Activated CD8-positive, alpha-beta memory T cell treated with anti-CD3 and anti-CD28 coated beads for 24 hours (primary cell): ENCODE results near the gene MYO1B.

Experiments
- DNase-seq: peaks from one replicate; pipeline ENCODE4 v3.0.0-alpha.2; 2020

The MYO1B gene

GRCh38 chr2:191245046-191245868 lies at the start of gene MYO1B:
Gene MYO1B, plus strand, starts transcription at chr2:191245404. Its CDS starts 31,492 bp downstream, at chr2:191276896.
- DNase-seq = peak; percentile 85

- DNase-seq = no peak
These were observed 48.1 kb upstream of the MYO1B start for GRCh38 chr2:191197096-191197495.

GRCh38 chr2:191198271-191198670 lies 46.9 kb upstream of the MYO1B start:
- no peak for DNase-seq

- DNase-seq = no peak
These were observed 45.2 kb upstream of the MYO1B start for GRCh38 chr2:191199929-191200512.

- DNase-seq = no peak
These were observed 44.3 kb upstream of the MYO1B start for GRCh38 chr2:191200910-191201309.

GRCh38 chr2:191202209-191202721 lies 42.9 kb upstream of the MYO1B start:
- DNase-seq = no peak

GRCh38 chr2:191202881-191203397 lies 42.3 kb upstream of the MYO1B start:
- no peak for DNase-seq

GRCh38 chr2:191204433-191204832 lies 40.8 kb upstream of the MYO1B start:
- DNase-seq = no peak

- DNase-seq = peak; percentile 73
These were observed 38.4 kb upstream of the MYO1B start for GRCh38 chr2:191206613-191207471.

GRCh38 chr2:191209340-191209739 lies 35.9 kb upstream of the MYO1B start:
- no peak for DNase-seq

- DNase-seq = no peak
These were observed 33.1 kb upstream of the MYO1B start for GRCh38 chr2:191212119-191212518.

- DNase-seq = no peak
These were observed 31.9 kb upstream of the MYO1B start for GRCh38 chr2:191213333-191213732.

- no peak for DNase-seq
These were observed 30.0 kb upstream of the MYO1B start for GRCh38 chr2:191215230-191215629.

GRCh38 chr2:191215666-191216065 lies 29.5 kb upstream of the MYO1B start:
- no peak for DNase-seq

GRCh38 chr2:191217580-191217979 lies 27.6 kb upstream of the MYO1B start:
- no peak for DNase-seq

- peak; percentile 74 for DNase-seq
These were observed 26.8 kb upstream of the MYO1B start for GRCh38 chr2:191218292-191218898.

- no peak for DNase-seq
These were observed 24.5 kb upstream of the MYO1B start for GRCh38 chr2:191220671-191221070.

GRCh38 chr2:191221666-191222065 lies 23.5 kb upstream of the MYO1B start:
- no peak for DNase-seq

GRCh38 chr2:191222507-191222906 lies 22.7 kb upstream of the MYO1B start:
- no peak for DNase-seq

- DNase-seq = no peak
These were observed 22.3 kb upstream of the MYO1B start for GRCh38 chr2:191222952-191223351.

- no peak for DNase-seq
These were observed 20.1 kb upstream of the MYO1B start for GRCh38 chr2:191225126-191225525.

- no peak for DNase-seq
These were observed 19.5 kb upstream of the MYO1B start for GRCh38 chr2:191225690-191226089.

GRCh38 chr2:191226196-191226595 lies 19.0 kb upstream of the MYO1B start:
- DNase-seq = no peak
